GM23338 (cell line): ENCODE data around the gene TAF4B. TPM values are rescaled to one million over a fixed set of nuclear protein-coding genes. Genes with fewer than 3 reads are reported as not detected.

Experiments
- ATAC-seq: fragments of 200-7000 bp; cut with Tn5 transposase; 3 replicates; pipeline ENCODE4 v1.9.1; 2020
- DNase-seq: peaks from one replicate; pipeline ENCODE4 v3.0.0-alpha.2; 2015; ENCODE audit warnings: low spot score
- H2AFZ ChIP-seq: fragments of 200-600 bp; sonication (generic); 2 replicates; pipeline ENCODE4 v1.8.0; 2016; ENCODE audit warnings: antibody characterized with exemption, mild to moderate bottlenecking, moderate library complexity
- H3F3A ChIP-seq: fragments of 200-600 bp; sonication (generic); replicated peaks from 2 replicates; pipeline ENCODE4 v1.8.0; 2017; ENCODE audit warnings: antibody characterized with exemption, mixed run types, low read depth
- H3K27ac ChIP-seq: fragments of 200-600 bp; sonication (generic); 2 replicates; pipeline ENCODE4 v1.6.1; 2016; ENCODE audit warnings: low read depth
- H3K27me3 ChIP-seq: fragments of 200-600 bp; sonication (generic); 2 replicates; pipeline ENCODE4 v1.8.0; 2016; ENCODE audit warnings: mild to moderate bottlenecking, mixed run types, moderate library complexity; ENCODE audit not compliant: insufficient read depth
- H3K36me3 ChIP-seq: fragments of 200-600 bp; sonication (generic); 2 replicates; pipeline ENCODE4 v1.8.0; 2016; ENCODE audit warnings: mild to moderate bottlenecking; ENCODE audit not compliant: insufficient read depth
- H3K4me1 ChIP-seq: fragments of 200-600 bp; sonication (generic); 2 replicates; pipeline ENCODE4 v1.8.0; 2016; ENCODE audit warnings: mild to moderate bottlenecking, moderate library complexity; ENCODE audit not compliant: insufficient read depth
- H3K4me2 ChIP-seq: fragments of 200-600 bp; sonication (generic); 2 replicates; pipeline ENCODE4 v1.7.1; 2017; ENCODE audit warnings: mixed run types
- H3K4me3 ChIP-seq: fragments of 200-600 bp; sonication (generic); 2 replicates; pipeline ENCODE4 v1.6.1; 2016; ENCODE audit warnings: mixed run types
- H3K79me2 ChIP-seq: fragments of 200-600 bp; sonication (generic); replicated peaks from 2 replicates; pipeline ENCODE4 v1.8.0; 2017; ENCODE audit warnings: mild to moderate bottlenecking; ENCODE audit not compliant: insufficient read depth
- H3K9me2 ChIP-seq: fragments of 200-600 bp; sonication (generic); 2 replicates; pipeline ENCODE4 v1.8.0; 2017; ENCODE audit not compliant: insufficient read depth
- H4K20me1 ChIP-seq: fragments of 200-600 bp; sonication (generic); replicated peaks from 2 replicates; pipeline ENCODE4 v1.8.0; 2017; ENCODE audit warnings: mild to moderate bottlenecking; ENCODE audit not compliant: insufficient read depth
- H3K27ac Mint-ChIP-seq: 2 replicates; pipeline ENCODE4 v1.8.0; 2020; ENCODE audit warnings: inconsistent platforms, mild to moderate bottlenecking, moderate library complexity, mixed read lengths
- H3K27me3 Mint-ChIP-seq: 3 replicates; pipeline ENCODE4 v1.8.0; 2022; ENCODE audit warnings: low read depth, mild to moderate bottlenecking, moderate library complexity, mixed read lengths, inconsistent platforms; ENCODE audit not compliant: insufficient read depth, poor library complexity
- H3K36me3 Mint-ChIP-seq: 3 replicates; pipeline ENCODE4 v1.8.0; 2021; ENCODE audit warnings: low read depth, mild to moderate bottlenecking, inconsistent platforms, moderate library complexity, mixed read lengths
- H3K4me1 Mint-ChIP-seq: 3 replicates; pipeline ENCODE4 v1.8.0; 2020; ENCODE audit warnings: mild to moderate bottlenecking, inconsistent platforms, mixed read lengths
- H3K4me3 Mint-ChIP-seq: 3 replicates; pipeline ENCODE4 v1.8.0; 2021; ENCODE audit warnings: moderate library complexity, mild to moderate bottlenecking, inconsistent platforms, mixed read lengths
- H3K9me3 Mint-ChIP-seq: 3 replicates; pipeline ENCODE4 v1.8.0; 2020; ENCODE audit warnings: moderate library complexity, mild to moderate bottlenecking, inconsistent platforms, mixed read lengths
- CREB1 ChIP-seq: fragments of 250-450 bp; sonication (Bioruptor Pico); IDR thresholded peaks from 2 replicates; pipeline ENCODE4 v1.5.0; 2020; ENCODE audit warnings: low read depth, mild to moderate bottlenecking, moderate library complexity
- EZH2phosphoT487 ChIP-seq: fragments of 200-600 bp; sonication (generic); IDR thresholded peaks from one replicate; pipeline ENCODE4 v1.8.1; 2018; ENCODE audit warnings: antibody characterized with exemption; ENCODE audit not compliant: unreplicated experiment
- JUNB ChIP-seq: IDR thresholded peaks from one replicate; pipeline ENCODE4 v1.6.1; 2016; ENCODE audit warnings: antibody characterized with exemption; ENCODE audit not compliant: unreplicated experiment
- POLR2AphosphoS5 ChIP-seq: IDR thresholded peaks from 2 replicates; pipeline ENCODE4 v1.6.1; 2016; ENCODE audit warnings: antibody characterized with exemption, low read depth
- STAT1 ChIP-seq: IDR thresholded peaks from one replicate; pipeline ENCODE4 v1.6.1; 2016; ENCODE audit warnings: antibody characterized with exemption; ENCODE audit not compliant: unreplicated experiment
- ZNF114 ChIP-seq: fragments of 250-450 bp; sonication (Bioruptor Pico); IDR thresholded peaks from 2 replicates; pipeline ENCODE4 v1.5.0; 2020; ENCODE audit warnings: mild to moderate bottlenecking, moderate library complexity
- ZNF462 ChIP-seq: fragments of 250-450 bp; sonication (Bioruptor Pico); IDR thresholded peaks from 2 replicates; pipeline ENCODE4 v1.5.0; 2020; ENCODE audit warnings: mild to moderate bottlenecking, moderate library complexity
- polyA plus RNA-seq: library from polyadenylated mRNA; unstranded; fragments of >200 nt; fragmentation: Nextera tagmentation; extraction: Ambion mirVana; gene quantifications from 2 replicates; pipeline ENCODE4 v1.2.1, GENCODE V29; 2016
- total RNA-seq: library from RNA; depleted of rRNA; stranded (reverse); fragments of >200 nt; shearing (Covaris generic); gene quantifications from 2 replicates; pipeline ENCODE4 v1.2.3, GENCODE V29; 2014
- TF ChIP-seq, protein P1 (sequence below): IDR thresholded peaks from 2 replicates; pipeline ENCODE4 v1.6.1; 2016; ENCODE audit warnings: antibody characterized with exemption

Gene TAF4B
- total and polyA plus RNA-seq, 2 experiments from 2014 or later = 9.4 to 27.3 TPM

DNA sequence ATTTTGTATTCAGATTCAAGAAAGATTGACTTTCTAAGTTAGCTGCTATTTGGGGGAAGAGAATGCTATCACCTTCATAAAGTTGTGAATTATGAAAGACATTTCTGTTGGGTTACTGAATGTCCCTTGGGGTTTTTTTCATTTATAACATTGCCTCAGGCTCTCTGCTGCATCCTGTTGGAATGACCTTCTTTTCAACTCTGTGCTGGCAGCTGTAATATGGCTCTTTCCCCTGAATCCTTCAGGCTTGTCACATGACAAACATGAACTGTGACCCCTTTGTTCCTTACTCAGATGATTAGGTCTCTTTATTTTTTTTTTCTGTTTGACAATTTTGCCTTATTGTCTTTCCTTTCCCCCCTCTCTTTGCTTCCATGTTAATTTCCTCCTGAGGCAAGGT, 159.8 kb downstream of the TAF4B start:
- DNase-seq (no peak), ATAC-seq (no peak)
- H3F3A ChIP-seq = no peaks in the 10 kb centered on the region
- no peak overlapping the region for H2AFZ ChIP-seq
- H3K79me2 ChIP-seq = no peaks in the 10 kb centered on the region
- no peaks in the 10 kb centered on the region for H3K27me3 ChIP-seq
- peaks cover 7% of the 10 kb centered on the region for H3K4me1 Mint-ChIP-seq
- no peaks in the 10 kb centered on the region for H3K4me1 ChIP-seq
- H3K36me3 Mint-ChIP-seq = peaks cover 11% of the 10 kb centered on the region; the same call in 2 of the 3 replicates
- H3K4me3 Mint-ChIP-seq = no peak overlapping the region
- no peak overlapping the region for H3K4me2 ChIP-seq
- H3K4me3 ChIP-seq = no peak overlapping the region
- H4K20me1 ChIP-seq = no peaks in the 10 kb centered on the region
- H3K9me3 Mint-ChIP-seq = no peaks in the 10 kb centered on the region
- H3K27me3 Mint-ChIP-seq = no peaks in the 10 kb centered on the region
- no peaks in the 10 kb centered on the region for H3K9me2 ChIP-seq
- no peak overlapping the region for H3K27ac Mint-ChIP-seq
- H3K27ac ChIP-seq = no peak overlapping the region
- no peaks in the 10 kb centered on the region for H3K36me3 ChIP-seq
- TF ChIP-seq, protein P1, sequence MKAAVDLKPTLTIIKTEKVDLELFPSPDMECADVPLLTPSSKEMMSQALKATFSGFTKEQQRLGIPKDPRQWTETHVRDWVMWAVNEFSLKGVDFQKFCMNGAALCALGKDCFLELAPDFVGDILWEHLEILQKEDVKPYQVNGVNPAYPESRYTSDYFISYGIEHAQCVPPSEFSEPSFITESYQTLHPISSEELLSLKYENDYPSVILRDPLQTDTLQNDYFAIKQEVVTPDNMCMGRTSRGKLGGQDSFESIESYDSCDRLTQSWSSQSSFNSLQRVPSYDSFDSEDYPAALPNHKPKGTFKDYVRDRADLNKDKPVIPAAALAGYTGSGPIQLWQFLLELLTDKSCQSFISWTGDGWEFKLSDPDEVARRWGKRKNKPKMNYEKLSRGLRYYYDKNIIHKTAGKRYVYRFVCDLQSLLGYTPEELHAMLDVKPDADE = no peak
- no peak for TF ChIP-seq ZNF114
- no peak for TF ChIP-seq EZH2phosphoT487

DNA sequence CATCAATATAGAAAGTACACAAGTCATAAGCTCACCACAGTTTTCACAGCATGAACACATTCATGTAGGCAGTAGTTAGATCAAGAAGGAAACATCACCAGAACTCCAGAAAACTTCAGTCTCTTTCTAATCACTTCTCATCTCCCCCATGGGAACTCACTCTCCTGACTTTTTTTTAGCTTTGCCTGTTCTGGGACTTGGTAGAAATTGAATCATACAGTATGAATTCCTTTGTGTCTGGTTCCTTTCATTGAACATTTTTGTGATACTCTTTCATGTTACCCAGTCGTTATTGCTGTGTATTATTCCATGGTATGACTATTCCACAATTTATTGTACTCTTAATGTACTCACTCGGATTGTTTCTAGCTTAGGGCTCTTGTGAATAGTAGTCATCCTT, 160.2 kb downstream of the TAF4B start:
- no peak for TF ChIP-seq JUNB
- Histone ChIP-seq H3K79me2 (no peaks in the 10 kb centered on the region), H3K4me3 (no peak overlapping the region), H3K4me2 (no peak overlapping the region), H3K4me1 (no peaks in the 10 kb centered on the region), H4K20me1 (no peaks in the 10 kb centered on the region), H3F3A (no peaks in the 10 kb centered on the region), H3K27ac (no peak overlapping the region), H3K36me3 (no peaks in the 10 kb centered on the region), H3K9me2 (no peaks in the 10 kb centered on the region), H3K27me3 (no peaks in the 10 kb centered on the region), H2AFZ (no peak overlapping the region)
- ATAC-seq (no peak), DNase-seq (no peak)
- Mint-ChIP-seq H3K4me1 (peaks cover 7% of the 10 kb centered on the region), H3K27me3 (no peaks in the 10 kb centered on the region), H3K9me3 (no peaks in the 10 kb centered on the region), H3K36me3 (peaks cover 11% of the 10 kb centered on the region; the same call in 2 of the 3 replicates), H3K27ac (no peak overlapping the region), H3K4me3 (no peak overlapping the region)

GRCh38 chr18:26394047-26394654, 167.9 kb downstream of the TAF4B start:
- H3K27ac Mint-ChIP-seq = no peak overlapping the region
- Histone ChIP-seq H3K27ac (no peak overlapping the region), H3K4me2 (no peak overlapping the region), H3K36me3 (no peaks in the 10 kb centered on the region), H3K4me3 (no peak overlapping the region), H4K20me1 (no peaks in the 10 kb centered on the region), H3K4me1 (no peaks in the 10 kb centered on the region), H3K27me3 (no peaks in the 10 kb centered on the region), H2AFZ (no peak overlapping the region), H3K79me2 (no peaks in the 10 kb centered on the region), H3F3A (no peaks in the 10 kb centered on the region), H3K9me2 (0 out of 2 replicates have a peak, but pooled peaks cover 3% of the 10 kb centered on the region)
- H3K9me3 Mint-ChIP-seq = no peaks in the 10 kb centered on the region
- no peaks in the 10 kb centered on the region for H3K27me3 Mint-ChIP-seq
- ATAC-seq = no peak
- H3K4me3 Mint-ChIP-seq = no peak overlapping the region
- peaks cover 11% of the 10 kb centered on the region; the same call in 2 of the 3 replicates for H3K36me3 Mint-ChIP-seq
- H3K4me1 Mint-ChIP-seq = no peaks in the 10 kb centered on the region
- DNase-seq = no peak
- no peak for TF ChIP-seq ZNF462 (CRISPR knock-in tag)
- no peak for TF ChIP-seq STAT1
- TF ChIP-seq, protein P1 = no peak
- TF ChIP-seq CREB1 = no peak
- TF ChIP-seq POLR2AphosphoS5 = no peak
